ENCODE data around the gene PRDX5. TPM values are rescaled to one million over a fixed set of nuclear protein-coding genes. Genes with fewer than 3 reads are reported as not detected.

Gene PRDX5
- total and polyA plus RNA-seq, 9 of the 15 experiments (the other 6 are each of a cell fraction or from before 2014, with no cell fraction given): 40.8 to 327 (median 204) TPM

DNA sequence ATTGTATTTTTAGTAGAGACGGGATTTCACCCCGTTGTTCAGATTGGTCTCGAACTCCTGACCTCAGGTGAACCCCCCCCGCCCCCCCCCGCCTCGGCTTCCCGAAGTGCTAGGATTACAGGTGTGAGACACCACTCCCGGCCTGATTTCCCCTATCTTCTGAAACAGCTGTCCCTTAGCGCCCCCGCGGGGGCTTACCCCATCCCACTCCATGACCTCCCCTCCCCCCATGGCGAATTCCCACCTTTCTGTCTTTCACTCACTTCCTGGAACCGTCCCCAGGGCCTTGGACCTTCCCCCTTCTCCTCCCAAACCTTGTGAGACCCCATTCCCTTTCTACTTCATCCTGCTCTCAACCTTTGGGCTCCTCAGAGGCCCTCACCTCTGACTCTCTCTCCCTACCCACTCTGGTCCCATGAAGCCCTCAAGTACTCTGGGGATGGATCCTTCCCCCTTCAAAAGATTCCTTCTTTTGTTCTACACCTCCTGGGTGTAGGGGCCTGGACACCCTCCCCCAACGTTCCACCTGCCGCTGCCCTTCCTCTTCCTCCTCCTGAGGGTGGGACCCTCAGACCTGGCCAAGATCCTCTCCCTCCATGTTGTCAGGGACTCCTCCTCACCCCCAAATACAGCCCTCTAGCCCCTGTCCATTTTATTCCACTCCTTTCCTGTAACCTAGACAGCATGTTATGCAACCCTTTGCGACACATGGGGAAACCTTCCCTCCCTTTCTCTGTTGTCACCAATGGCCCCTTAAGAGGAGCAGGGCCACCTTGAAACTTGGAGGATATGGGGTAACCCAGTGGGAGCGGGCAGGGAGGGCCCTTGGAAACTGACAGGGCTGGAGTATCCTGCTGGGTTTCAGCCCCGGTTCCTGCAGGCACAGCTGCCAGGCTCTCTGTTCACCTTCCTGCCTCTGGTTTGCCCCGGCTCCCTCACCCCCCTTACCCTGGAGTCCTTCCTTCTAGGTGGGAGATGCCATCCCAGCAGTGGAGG lies 1.1 kb downstream of the PRDX5 start (continued):
- TF ChIP-seq SMAD1 (IDR thresholded peaks at IDR 0.05; ENCODE audit: low read depth, low read length, partially characterized antibody) (no peak), HDGF (IDR thresholded peaks at IDR 0.05) (0 out of 2 replicates have a peak, but pooled peaks have one; percentile 30), EP300 (IDR thresholded peaks at IDR 0.05; ENCODE audit: low read length) (peak; percentile 58; the same call in 1 of the 2 replicates), TAF1 (IDR thresholded peaks at IDR 0.05; ENCODE audit: control insufficient read depth, extremely low read depth, insufficient read depth, low read length, severe bottlenecking) (no peak), CBFA2T2 (conservative IDR thresholded peaks at IDR 0.05) (peak; percentile 47; the same call in 1 of the 2 replicates), PATZ1 (CRISPR knock-in tag; IDR thresholded peaks at IDR 0.05; ENCODE audit: borderline replicate concordance) (no peak), FOXM1 (IDR thresholded peaks at IDR 0.05; ENCODE audit: low read depth) (no peak), FOXM1 (CRISPR knock-in tag; IDR thresholded peaks at IDR 0.05; ENCODE audit: low read depth) (no peak), CSDE1 (IDR thresholded peaks at IDR 0.05) (no peak), XRCC5 (IDR thresholded peaks at IDR 0.05; ENCODE audit: low read depth, low read length) (no peak)
- TF ChIP-seq, protein P1, sequence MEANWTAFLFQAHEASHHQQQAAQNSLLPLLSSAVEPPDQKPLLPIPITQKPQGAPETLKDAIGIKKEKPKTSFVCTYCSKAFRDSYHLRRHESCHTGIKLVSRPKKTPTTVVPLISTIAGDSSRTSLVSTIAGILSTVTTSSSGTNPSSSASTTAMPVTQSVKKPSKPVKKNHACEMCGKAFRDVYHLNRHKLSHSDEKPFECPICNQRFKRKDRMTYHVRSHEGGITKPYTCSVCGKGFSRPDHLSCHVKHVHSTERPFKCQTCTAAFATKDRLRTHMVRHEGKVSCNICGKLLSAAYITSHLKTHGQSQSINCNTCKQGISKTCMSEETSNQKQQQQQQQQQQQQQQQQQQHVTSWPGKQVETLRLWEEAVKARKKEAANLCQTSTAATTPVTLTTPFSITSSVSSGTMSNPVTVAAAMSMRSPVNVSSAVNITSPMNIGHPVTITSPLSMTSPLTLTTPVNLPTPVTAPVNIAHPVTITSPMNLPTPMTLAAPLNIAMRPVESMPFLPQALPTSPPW (CRISPR knock-in tag; IDR thresholded peaks at IDR 0.05): peak; percentile 67
